GM23338 (cell line): ENCODE measurements around the gene CTBP2. TPM values are rescaled to one million over a fixed set of nuclear protein-coding genes. Genes with fewer than 3 reads are reported as not detected.

ENCODE experiments used
- ATAC-seq: fragments of 200-7000 bp; cut with Tn5 transposase; 3 replicates; pipeline ENCODE4 v1.9.1; 2020
- DNase-seq: peaks from one replicate; pipeline ENCODE4 v3.0.0-alpha.2; 2015; ENCODE audit warnings: low spot score
- H2AFZ ChIP-seq: fragments of 200-600 bp; sonication (generic); 2 replicates; pipeline ENCODE4 v1.8.0; 2016; ENCODE audit warnings: antibody characterized with exemption, mild to moderate bottlenecking, moderate library complexity
- H3F3A ChIP-seq: fragments of 200-600 bp; sonication (generic); replicated peaks from 2 replicates; pipeline ENCODE4 v1.8.0; 2017; ENCODE audit warnings: antibody characterized with exemption, mixed run types, low read depth
- H3K27ac ChIP-seq: fragments of 200-600 bp; sonication (generic); 2 replicates; pipeline ENCODE4 v1.6.1; 2016; ENCODE audit warnings: low read depth
- H3K27me3 ChIP-seq: fragments of 200-600 bp; sonication (generic); 2 replicates; pipeline ENCODE4 v1.8.0; 2016; ENCODE audit warnings: mild to moderate bottlenecking, mixed run types, moderate library complexity; ENCODE audit not compliant: insufficient read depth
- H3K36me3 ChIP-seq: fragments of 200-600 bp; sonication (generic); 2 replicates; pipeline ENCODE4 v1.8.0; 2016; ENCODE audit warnings: mild to moderate bottlenecking; ENCODE audit not compliant: insufficient read depth
- H3K4me1 ChIP-seq: fragments of 200-600 bp; sonication (generic); 2 replicates; pipeline ENCODE4 v1.8.0; 2016; ENCODE audit warnings: mild to moderate bottlenecking, moderate library complexity; ENCODE audit not compliant: insufficient read depth
- H3K4me2 ChIP-seq: fragments of 200-600 bp; sonication (generic); 2 replicates; pipeline ENCODE4 v1.7.1; 2017; ENCODE audit warnings: mixed run types
- H3K4me3 ChIP-seq: fragments of 200-600 bp; sonication (generic); 2 replicates; pipeline ENCODE4 v1.6.1; 2016; ENCODE audit warnings: mixed run types
- H3K79me2 ChIP-seq: fragments of 200-600 bp; sonication (generic); replicated peaks from 2 replicates; pipeline ENCODE4 v1.8.0; 2017; ENCODE audit warnings: mild to moderate bottlenecking; ENCODE audit not compliant: insufficient read depth
- H3K9me2 ChIP-seq: fragments of 200-600 bp; sonication (generic); 2 replicates; pipeline ENCODE4 v1.8.0; 2017; ENCODE audit not compliant: insufficient read depth
- H4K20me1 ChIP-seq: fragments of 200-600 bp; sonication (generic); replicated peaks from 2 replicates; pipeline ENCODE4 v1.8.0; 2017; ENCODE audit warnings: mild to moderate bottlenecking; ENCODE audit not compliant: insufficient read depth
- H3K27ac Mint-ChIP-seq: 2 replicates; pipeline ENCODE4 v1.8.0; 2020; ENCODE audit warnings: inconsistent platforms, mild to moderate bottlenecking, moderate library complexity, mixed read lengths
- H3K27me3 Mint-ChIP-seq: 3 replicates; pipeline ENCODE4 v1.8.0; 2022; ENCODE audit warnings: low read depth, mild to moderate bottlenecking, moderate library complexity, mixed read lengths, inconsistent platforms; ENCODE audit not compliant: insufficient read depth, poor library complexity
- H3K36me3 Mint-ChIP-seq: 3 replicates; pipeline ENCODE4 v1.8.0; 2021; ENCODE audit warnings: low read depth, mild to moderate bottlenecking, inconsistent platforms, moderate library complexity, mixed read lengths
- H3K4me1 Mint-ChIP-seq: 3 replicates; pipeline ENCODE4 v1.8.0; 2020; ENCODE audit warnings: mild to moderate bottlenecking, inconsistent platforms, mixed read lengths
- H3K4me3 Mint-ChIP-seq: 3 replicates; pipeline ENCODE4 v1.8.0; 2021; ENCODE audit warnings: moderate library complexity, mild to moderate bottlenecking, inconsistent platforms, mixed read lengths
- H3K9me3 Mint-ChIP-seq: 3 replicates; pipeline ENCODE4 v1.8.0; 2020; ENCODE audit warnings: moderate library complexity, mild to moderate bottlenecking, inconsistent platforms, mixed read lengths
- CREB1 ChIP-seq: fragments of 250-450 bp; sonication (Bioruptor Pico); IDR thresholded peaks from 2 replicates; pipeline ENCODE4 v1.5.0; 2020; ENCODE audit warnings: low read depth, mild to moderate bottlenecking, moderate library complexity
- CTCF ChIP-seq, 2 experiments: fragments of 200-600 bp in 1 of 2; sonication (generic) in 1 of 2; conservative IDR thresholded peaks; 2 replicates each; pipeline versions ENCODE4 v1.5.1 to v1.6.1; 2016 to 2017; ENCODE audit warnings: antibody characterized with exemption in 2 of 2, low read depth in 2 of 2, mild to moderate bottlenecking in 2 of 2, moderate library complexity in 1 of 2
- EZH2 ChIP-seq: fragments of 200-600 bp; sonication (generic); IDR thresholded peaks from one replicate; pipeline ENCODE4 v1.8.0; 2017; ENCODE audit warnings: antibody characterized with exemption, mild to moderate bottlenecking, low read depth; ENCODE audit not compliant: unreplicated experiment
- NANOG ChIP-seq: IDR thresholded peaks from 2 replicates; pipeline ENCODE4 v1.6.1; 2016; ENCODE audit warnings: antibody characterized with exemption, borderline replicate concordance
- POLR2AphosphoS5 ChIP-seq: IDR thresholded peaks from 2 replicates; pipeline ENCODE4 v1.6.1; 2016; ENCODE audit warnings: antibody characterized with exemption, low read depth
- REST ChIP-seq: IDR thresholded peaks from one replicate; pipeline ENCODE4 v1.6.1; 2018; ENCODE audit warnings: antibody characterized with exemption; ENCODE audit not compliant: unreplicated experiment
- STAT1 ChIP-seq: IDR thresholded peaks from one replicate; pipeline ENCODE4 v1.6.1; 2016; ENCODE audit warnings: antibody characterized with exemption; ENCODE audit not compliant: unreplicated experiment
- ZNF114 ChIP-seq: fragments of 250-450 bp; sonication (Bioruptor Pico); IDR thresholded peaks from 2 replicates; pipeline ENCODE4 v1.5.0; 2020; ENCODE audit warnings: mild to moderate bottlenecking, moderate library complexity
- ZNF331 ChIP-seq: fragments of 250-450 bp; sonication (Bioruptor Pico); IDR thresholded peaks from 2 replicates; pipeline ENCODE4 v1.5.0; 2020; ENCODE audit warnings: low read depth, mild to moderate bottlenecking, moderate library complexity
- polyA plus RNA-seq: library from polyadenylated mRNA; unstranded; fragments of >200 nt; fragmentation: Nextera tagmentation; extraction: Ambion mirVana; gene quantifications from 2 replicates; pipeline ENCODE4 v1.2.1, GENCODE V29; 2016
- total RNA-seq: library from RNA; depleted of rRNA; stranded (reverse); fragments of >200 nt; shearing (Covaris generic); gene quantifications from 2 replicates; pipeline ENCODE4 v1.2.3, GENCODE V29; 2014
- TF ChIP-seq, protein P1 (sequence below): IDR thresholded peaks from 2 replicates; pipeline ENCODE4 v1.6.1; 2016; ENCODE audit warnings: antibody characterized with exemption

CTBP2 gene
- total and polyA plus RNA-seq, 2 experiments from 2014 or later: 133 to 265 TPM

DNA sequence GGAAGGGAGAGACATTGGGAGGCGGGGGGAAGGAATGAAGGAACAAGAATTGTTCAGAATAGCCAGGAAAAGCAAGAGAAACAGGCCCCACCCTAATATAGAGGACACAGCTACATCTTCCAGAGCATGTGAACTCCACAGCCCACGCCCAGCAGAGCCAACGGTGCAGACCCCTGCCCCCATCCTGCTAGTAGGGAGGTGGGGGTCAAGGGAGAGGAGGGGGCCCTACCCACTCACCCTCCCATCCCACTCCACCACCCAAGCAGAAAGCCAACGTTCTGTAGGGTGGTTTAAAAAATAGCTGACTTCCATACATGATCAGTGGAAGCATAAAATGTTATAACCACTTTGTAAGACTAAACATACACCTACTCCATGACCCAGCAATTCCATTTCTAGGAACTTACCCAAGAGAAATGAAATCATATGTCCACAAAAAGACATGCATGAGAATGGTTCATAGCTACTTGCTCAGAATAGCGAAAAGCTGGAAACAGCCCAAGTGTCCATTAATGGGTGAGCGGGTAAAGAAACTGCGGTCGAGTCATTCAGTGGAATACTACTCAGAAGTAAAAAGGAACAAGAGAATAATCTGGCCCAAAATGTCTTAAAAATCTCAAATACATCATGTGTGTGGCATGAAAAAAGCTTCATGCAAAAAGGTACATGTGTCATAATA is 31.8 kb downstream of the CTBP2 start (continued):
- no peak for TF ChIP-seq CTCF (conservative IDR thresholded peaks at IDR 0.05; ENCODE audit: low read depth in 2 of 2)
- no peak for TF ChIP-seq ZNF114 (CRISPR knock-in tag)
- TF ChIP-seq POLR2AphosphoS5: no peak
- TF ChIP-seq CREB1: no peak
- no peak for TF ChIP-seq REST
- TF ChIP-seq, protein P1, sequence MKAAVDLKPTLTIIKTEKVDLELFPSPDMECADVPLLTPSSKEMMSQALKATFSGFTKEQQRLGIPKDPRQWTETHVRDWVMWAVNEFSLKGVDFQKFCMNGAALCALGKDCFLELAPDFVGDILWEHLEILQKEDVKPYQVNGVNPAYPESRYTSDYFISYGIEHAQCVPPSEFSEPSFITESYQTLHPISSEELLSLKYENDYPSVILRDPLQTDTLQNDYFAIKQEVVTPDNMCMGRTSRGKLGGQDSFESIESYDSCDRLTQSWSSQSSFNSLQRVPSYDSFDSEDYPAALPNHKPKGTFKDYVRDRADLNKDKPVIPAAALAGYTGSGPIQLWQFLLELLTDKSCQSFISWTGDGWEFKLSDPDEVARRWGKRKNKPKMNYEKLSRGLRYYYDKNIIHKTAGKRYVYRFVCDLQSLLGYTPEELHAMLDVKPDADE: no peak
- TF ChIP-seq NANOG: no peak
- TF ChIP-seq STAT1: no peak
- TF ChIP-seq ZNF331 (CRISPR knock-in tag): no peak

- no peak overlapping the region; the same call in 2 of the 3 replicates for H3K4me3 Mint-ChIP-seq
- Histone ChIP-seq H3K27ac (peak overlapping the region; percentile 72; the same call in 1 of the 2 replicates), H3K36me3 (peaks cover 24% of the 10 kb centered on the region), H3K9me2 (0 out of 2 replicates have a peak, but pooled peaks cover 2% of the 10 kb centered on the region), H3K4me3 (no peak overlapping the region), H4K20me1 (peaks cover 98% of the 10 kb centered on the region), H3F3A (0 out of 2 replicates have a peak, but pooled peaks cover 8% of the 10 kb centered on the region), H3K4me1 (peaks cover 87% of the 10 kb centered on the region), H3K27me3 (no peaks in the 10 kb centered on the region), H3K4me2 (no peak overlapping the region), H3K79me2 (peaks cover 100% of the 10 kb centered on the region), H2AFZ (no peak overlapping the region)
- H3K36me3 Mint-ChIP-seq: peaks cover 85% of the 10 kb centered on the region
- TF ChIP-seq, protein P1: no peak
- no peak for TF ChIP-seq EZH2
- no peak for ATAC-seq
- H3K27me3 Mint-ChIP-seq: peaks cover 8% of the 10 kb centered on the region
- no peak for DNase-seq
- H3K9me3 Mint-ChIP-seq: no peaks in the 10 kb centered on the region
- peaks cover 84% of the 10 kb centered on the region for H3K4me1 Mint-ChIP-seq
- peak overlapping the region; percentile 29; the same call in 1 of the 2 replicates for H3K27ac Mint-ChIP-seq
Measured at GRCh38 chr10:125127986-125128385, 32.4 kb downstream of the CTBP2 start.
